HL-60 (cell line): ENCODE results near the gene IFFO2.

Experiments used
- DNase-seq, 2 experiments: peaks; one replicate each; pipeline ENCODE4 v3.0.0-alpha.2; 2010 to 2020; ENCODE audit warnings: low read depth in 1 of 2, low spot score in 1 of 2
- H3K27ac ChIP-seq: fragments of 250-450 bp; sonication (Bioruptor Pico); replicated peaks from 2 replicates; pipeline ENCODE4 v1.5.1; 2020; ENCODE audit warnings: mild to moderate bottlenecking, moderate library complexity
- H3K27me3 ChIP-seq: fragments of 250-450 bp; sonication (Bioruptor Pico); 2 replicates; pipeline ENCODE4 v1.5.1; 2021; ENCODE audit warnings: mild to moderate bottlenecking, moderate library complexity; ENCODE audit not compliant: insufficient read depth, poor library complexity, severe bottlenecking
- H3K4me3 ChIP-seq: replicated peaks from 2 replicates; pipeline ENCODE4 v1.5.1; 2011; ENCODE audit warnings: mild to moderate bottlenecking, control low read depth, low read length; ENCODE audit not compliant: insufficient read depth
- GABPA ChIP-seq: IDR thresholded peaks from 2 replicates; pipeline ENCODE4 v1.6.1; 2012; ENCODE audit warnings: low read depth
- POLR2AphosphoS5 ChIP-seq: IDR thresholded peaks from 2 replicates; pipeline ENCODE4 v1.6.1; 2012; ENCODE audit warnings: low read depth
- SPI1 ChIP-seq: IDR thresholded peaks from 2 replicates; pipeline ENCODE4 v1.6.1; 2012; ENCODE audit warnings: low read depth, mild to moderate bottlenecking, borderline replicate concordance
- TF ChIP-seq, protein P1 (sequence below): IDR thresholded peaks from one replicate; pipeline ENCODE4 v1.5.1; 2011; ENCODE audit warnings: low read length, control low read depth, inconsistent platforms; ENCODE audit not compliant: insufficient read depth
- TF ChIP-seq, protein P2 (sequence below): IDR thresholded peaks from 2 replicates; pipeline ENCODE4 v1.6.1; 2012; ENCODE audit warnings: low read depth; ENCODE audit not compliant: insufficient replicate concordance

Gene IFFO2

DNA sequence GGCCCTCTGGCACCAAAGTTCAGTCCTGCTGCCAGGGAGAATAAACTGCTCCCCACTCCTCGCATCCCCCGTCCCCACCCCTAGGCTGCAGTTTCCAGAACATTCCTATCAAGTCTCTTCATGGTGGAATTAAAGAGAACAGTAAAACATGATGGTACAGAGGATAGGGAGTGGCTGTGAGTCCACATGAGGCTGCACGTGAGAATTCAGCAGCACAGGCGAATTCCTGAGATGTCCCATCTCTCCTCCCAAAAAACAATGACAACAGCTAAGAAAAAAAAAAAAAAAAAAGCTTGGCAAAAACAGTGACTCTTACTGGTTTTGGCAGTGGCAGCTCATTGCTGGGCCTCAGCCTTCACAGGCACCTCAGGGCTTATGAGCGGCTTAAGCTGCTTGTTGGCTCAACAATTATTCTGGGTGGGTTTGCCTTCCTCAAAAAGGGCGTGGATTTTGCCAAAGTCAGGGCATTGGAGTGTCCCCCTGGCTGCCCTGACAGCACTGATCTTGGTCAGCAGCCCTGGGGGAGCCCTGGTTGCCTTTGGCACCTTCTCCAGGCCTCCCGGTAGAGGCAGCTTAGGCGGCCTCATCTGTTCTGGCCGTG, 5.7 kb upstream of the IFFO2 start:
- Histone ChIP-seq H3K4me3 (no peak overlapping the region), H3K27ac (no peak overlapping the region), H3K27me3 (peaks cover 29% of the 10 kb centered on the region)
- no peak for TF ChIP-seq POLR2AphosphoS5
- TF ChIP-seq, protein P1, sequence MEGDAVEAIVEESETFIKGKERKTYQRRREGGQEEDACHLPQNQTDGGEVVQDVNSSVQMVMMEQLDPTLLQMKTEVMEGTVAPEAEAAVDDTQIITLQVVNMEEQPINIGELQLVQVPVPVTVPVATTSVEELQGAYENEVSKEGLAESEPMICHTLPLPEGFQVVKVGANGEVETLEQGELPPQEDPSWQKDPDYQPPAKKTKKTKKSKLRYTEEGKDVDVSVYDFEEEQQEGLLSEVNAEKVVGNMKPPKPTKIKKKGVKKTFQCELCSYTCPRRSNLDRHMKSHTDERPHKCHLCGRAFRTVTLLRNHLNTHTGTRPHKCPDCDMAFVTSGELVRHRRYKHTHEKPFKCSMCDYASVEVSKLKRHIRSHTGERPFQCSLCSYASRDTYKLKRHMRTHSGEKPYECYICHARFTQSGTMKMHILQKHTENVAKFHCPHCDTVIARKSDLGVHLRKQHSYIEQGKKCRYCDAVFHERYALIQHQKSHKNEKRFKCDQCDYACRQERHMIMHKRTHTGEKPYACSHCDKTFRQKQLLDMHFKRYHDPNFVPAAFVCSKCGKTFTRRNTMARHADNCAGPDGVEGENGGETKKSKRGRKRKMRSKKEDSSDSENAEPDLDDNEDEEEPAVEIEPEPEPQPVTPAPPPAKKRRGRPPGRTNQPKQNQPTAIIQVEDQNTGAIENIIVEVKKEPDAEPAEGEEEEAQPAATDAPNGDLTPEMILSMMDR: no peak
- no peak for TF ChIP-seq GABPA
- TF ChIP-seq, protein P2, sequence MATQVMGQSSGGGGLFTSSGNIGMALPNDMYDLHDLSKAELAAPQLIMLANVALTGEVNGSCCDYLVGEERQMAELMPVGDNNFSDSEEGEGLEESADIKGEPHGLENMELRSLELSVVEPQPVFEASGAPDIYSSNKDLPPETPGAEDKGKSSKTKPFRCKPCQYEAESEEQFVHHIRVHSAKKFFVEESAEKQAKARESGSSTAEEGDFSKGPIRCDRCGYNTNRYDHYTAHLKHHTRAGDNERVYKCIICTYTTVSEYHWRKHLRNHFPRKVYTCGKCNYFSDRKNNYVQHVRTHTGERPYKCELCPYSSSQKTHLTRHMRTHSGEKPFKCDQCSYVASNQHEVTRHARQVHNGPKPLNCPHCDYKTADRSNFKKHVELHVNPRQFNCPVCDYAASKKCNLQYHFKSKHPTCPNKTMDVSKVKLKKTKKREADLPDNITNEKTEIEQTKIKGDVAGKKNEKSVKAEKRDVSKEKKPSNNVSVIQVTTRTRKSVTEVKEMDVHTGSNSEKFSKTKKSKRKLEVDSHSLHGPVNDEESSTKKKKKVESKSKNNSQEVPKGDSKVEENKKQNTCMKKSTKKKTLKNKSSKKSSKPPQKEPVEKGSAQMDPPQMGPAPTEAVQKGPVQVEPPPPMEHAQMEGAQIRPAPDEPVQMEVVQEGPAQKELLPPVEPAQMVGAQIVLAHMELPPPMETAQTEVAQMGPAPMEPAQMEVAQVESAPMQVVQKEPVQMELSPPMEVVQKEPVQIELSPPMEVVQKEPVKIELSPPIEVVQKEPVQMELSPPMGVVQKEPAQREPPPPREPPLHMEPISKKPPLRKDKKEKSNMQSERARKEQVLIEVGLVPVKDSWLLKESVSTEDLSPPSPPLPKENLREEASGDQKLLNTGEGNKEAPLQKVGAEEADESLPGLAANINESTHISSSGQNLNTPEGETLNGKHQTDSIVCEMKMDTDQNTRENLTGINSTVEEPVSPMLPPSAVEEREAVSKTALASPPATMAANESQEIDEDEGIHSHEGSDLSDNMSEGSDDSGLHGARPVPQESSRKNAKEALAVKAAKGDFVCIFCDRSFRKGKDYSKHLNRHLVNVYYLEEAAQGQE: no peak
- no peak for TF ChIP-seq SPI1
- DNase-seq: no peak

DNA sequence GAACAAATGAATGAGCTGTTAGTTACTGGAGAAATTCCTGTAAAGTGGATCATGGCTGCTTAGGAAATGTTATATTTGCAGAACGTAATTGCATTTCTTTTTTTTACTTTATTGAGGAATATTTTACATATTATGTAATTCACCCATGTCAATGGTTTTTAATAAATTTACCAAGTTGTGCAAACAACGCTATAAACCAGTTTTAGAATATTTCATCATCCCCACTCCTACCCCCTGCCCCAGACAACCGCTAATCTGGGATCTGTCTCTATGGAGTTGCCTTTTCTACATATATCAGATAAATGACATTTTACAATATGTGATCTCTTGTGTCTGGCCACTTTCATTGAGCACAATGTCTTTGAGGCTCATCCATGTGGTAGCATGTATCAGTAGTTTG, 4.3 kb upstream of the IFFO2 start:
- TF ChIP-seq, protein P2: no peak
- no peak for TF ChIP-seq GABPA
- TF ChIP-seq POLR2AphosphoS5: no peak
- TF ChIP-seq SPI1: no peak
- TF ChIP-seq, protein P1: no peak
- no peak overlapping the region for H3K4me3 ChIP-seq
- no peak overlapping the region for H3K27ac ChIP-seq
- peaks cover 28% of the 10 kb centered on the region for H3K27me3 ChIP-seq
- DNase-seq: no peak

DNA sequence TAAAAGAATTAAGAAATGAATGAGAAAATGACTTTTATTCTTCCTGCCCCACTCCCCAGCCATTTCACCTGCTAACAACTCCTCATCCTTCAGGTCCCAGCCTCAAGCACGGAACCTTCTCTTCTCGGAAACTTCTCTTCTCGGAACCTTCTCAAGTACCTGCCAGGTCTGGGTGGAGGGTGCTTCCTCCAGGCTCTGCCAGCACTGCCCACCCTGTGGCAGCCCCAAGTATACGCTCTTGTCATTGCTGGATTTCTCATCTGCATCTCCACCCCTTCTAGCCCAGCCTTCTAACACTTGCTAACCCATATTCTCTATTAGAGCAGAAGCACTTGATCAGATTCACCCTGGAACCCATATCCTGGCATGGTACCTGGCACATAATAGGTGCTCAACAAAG, 3.9 kb upstream of the IFFO2 start:
- H3K27ac ChIP-seq: no peak overlapping the region
- H3K27me3 ChIP-seq: peaks cover 29% of the 10 kb centered on the region
- no peak overlapping the region for H3K4me3 ChIP-seq
- DNase-seq: no peak
- TF ChIP-seq, protein P1: no peak
- TF ChIP-seq GABPA (no peak), SPI1 (no peak), POLR2AphosphoS5 (no peak)
- TF ChIP-seq, protein P2: no peak
